Hepatocyte (in vitro differentiated cells): ENCODE results near the gene VRK2.

Experiments used
- CTCF ChIP-seq: fragments of 200-600 bp; sonication (generic); IDR thresholded peaks from 2 replicates; pipeline ENCODE4 v1.5.1; 2016; ENCODE audit warnings: antibody characterized with exemption, mild to moderate bottlenecking; ENCODE audit not compliant: poor library complexity
- EZH2 ChIP-seq: fragments of 200-600 bp; sonication (generic); IDR thresholded peaks from 2 replicates; pipeline ENCODE4 v1.6.1; 2016; ENCODE audit warnings: antibody characterized with exemption, mild to moderate bottlenecking, borderline replicate concordance
- EZH2phosphoT487 ChIP-seq: fragments of 200-600 bp; sonication (generic); IDR thresholded peaks from one replicate; pipeline ENCODE4 v1.6.1; 2018; ENCODE audit warnings: antibody characterized with exemption, mild to moderate bottlenecking, low read depth, moderate library complexity; ENCODE audit not compliant: unreplicated experiment, severe bottlenecking

GRCh38 chr2:58133395-58133794, 86.8 kb downstream of the VRK2 start:
- TF ChIP-seq EZH2 (no peak), CTCF (no peak), EZH2phosphoT487 (no peak)
